PC-3 (cell line): ENCODE measurements around the gene HUNK. TPM values are rescaled to one million over a fixed set of nuclear protein-coding genes. Genes with fewer than 3 reads are reported as not detected.
A peak's percentile ranks its signal among the peaks of the same experiment; 100 is the strongest.

ENCODE experiments used
- ATAC-seq: fragments of 200-7000 bp; cut with Tn5 transposase; 2 replicates; pipeline ENCODE4 v1.9.1; 2020; ENCODE audit warnings: mild to moderate bottlenecking, moderate library complexity
- BruUV-seq: library from RNA; stranded (reverse); fragments of 400-500 nt; replicated peaks from 2 replicates; lab custom pipeline; 2021; lab: Mats Ljungman, UMichigan
- CTCF ChIA-PET: fragments of 300-600 bp; sonication (Branson Sonifier 250); formaldehyde crosslinking; loops from one replicate; lab custom pipeline; 2022; ENCODE audit warnings: antibody characterized with exemption; lab: Charles Lee
- POLR2A ChIA-PET: fragments of 300-600 bp; sonication (Branson Sonifier 250); formaldehyde crosslinking; loops from one replicate; lab custom pipeline; 2022; ENCODE audit warnings: antibody characterized with exemption; ENCODE audit not compliant: unreplicated experiment; lab: Charles Lee
- DNase-seq: peaks from one replicate; pipeline ENCODE4 v3.0.0-alpha.2; 2015
- H2AFZ ChIP-seq: fragments of 300-600 bp; sonication (generic); 2 replicates; pipeline ENCODE4 v1.6.0; 2016; ENCODE audit warnings: antibody characterized with exemption, low read length
- H3F3A ChIP-seq: fragments of 300-600 bp; sonication (generic); one replicate; pipeline ENCODE4 v1.6.0; 2017; ENCODE audit warnings: antibody characterized with exemption, low read length, control low read depth, mild to moderate bottlenecking; ENCODE audit not compliant: unreplicated experiment
- H3K27ac ChIP-seq: fragments of 300-600 bp; sonication (generic); 2 replicates; pipeline ENCODE4 v1.5.1; 2016; ENCODE audit warnings: mild to moderate bottlenecking, low read length
- H3K27me3 ChIP-seq: fragments of 300-600 bp; sonication (generic); 2 replicates; pipeline ENCODE4 v1.6.1; 2016; ENCODE audit warnings: low read length, mixed read lengths
- H3K36me3 ChIP-seq: fragments of 300-600 bp; sonication (generic); 2 replicates; pipeline ENCODE4 v1.6.1; 2016; ENCODE audit warnings: low read depth, mixed run types, low read length, mixed read lengths
- H3K4me1 ChIP-seq: fragments of 300-600 bp; sonication (generic); 2 replicates; pipeline ENCODE4 v1.5.1; 2016; ENCODE audit warnings: low read length; ENCODE audit not compliant: insufficient read depth
- H3K4me2 ChIP-seq: fragments of 300-600 bp; sonication (generic); 2 replicates; pipeline ENCODE4 v1.6.0; 2016; ENCODE audit warnings: low read length
- H3K4me3 ChIP-seq: fragments of 300-600 bp; sonication (generic); 2 replicates; pipeline ENCODE4 v1.5.1; 2016; ENCODE audit warnings: mild to moderate bottlenecking, low read length, mixed read lengths
- H3K79me2 ChIP-seq: fragments of 300-600 bp; sonication (generic); 2 replicates; pipeline ENCODE4 v1.6.1; 2017; ENCODE audit warnings: low read length, mixed read lengths
- H3K9ac ChIP-seq: fragments of 300-600 bp; sonication (generic); 2 replicates; pipeline ENCODE4 v1.6.0; 2016; ENCODE audit warnings: mild to moderate bottlenecking, low read length
- H3K9me2 ChIP-seq: fragments of 300-600 bp; sonication (generic); replicated peaks from 2 replicates; pipeline ENCODE4 v1.6.1; 2016; ENCODE audit warnings: mixed run types, low read length, mixed read lengths
- H3K9me3 ChIP-seq: fragments of 300-600 bp; sonication (generic); 2 replicates; pipeline ENCODE4 v1.6.1; 2016; ENCODE audit warnings: low read length, mixed read lengths
- H4K20me1 ChIP-seq: fragments of 300-600 bp; sonication (generic); 2 replicates; pipeline ENCODE4 v1.6.1; 2016; ENCODE audit warnings: low read length, mixed read lengths
- EZH2 ChIP-seq: fragments of 300-600 bp; sonication (generic); IDR thresholded peaks from one replicate; pipeline ENCODE4 v1.6.1; 2017; ENCODE audit warnings: antibody characterized with exemption, mild to moderate bottlenecking, low read length; ENCODE audit not compliant: unreplicated experiment
- EZH2phosphoT487 ChIP-seq: fragments of 300-600 bp; sonication (generic); IDR thresholded peaks from 2 replicates; pipeline ENCODE4 v1.6.1; 2018; ENCODE audit warnings: mild to moderate bottlenecking, antibody characterized with exemption, low read length, borderline replicate concordance
- intact Hi-C: fragments of 100-400 bp; cut with micrococcal nuclease; formaldehyde crosslinking; loops from 2 replicates; pipeline ENCODE4 v1.9.0; 2023
- total RNA-seq: library from RNA; depleted of rRNA; stranded (reverse); fragments of >200 nt; gene quantifications from 2 replicates; pipeline ENCODE4 v1.2.3, GENCODE V29; 2014
- TF ChIP-seq, protein P1 (sequence below): fragments of 300-600 bp; sonication (generic); conservative IDR thresholded peaks from 2 replicates; pipeline ENCODE4 v1.5.1; 2017; ENCODE audit warnings: antibody characterized with exemption, low read depth, mild to moderate bottlenecking, low read length

HUNK gene
- total RNA-seq, 1 experiment from 2014 or later = not detected

DNA sequence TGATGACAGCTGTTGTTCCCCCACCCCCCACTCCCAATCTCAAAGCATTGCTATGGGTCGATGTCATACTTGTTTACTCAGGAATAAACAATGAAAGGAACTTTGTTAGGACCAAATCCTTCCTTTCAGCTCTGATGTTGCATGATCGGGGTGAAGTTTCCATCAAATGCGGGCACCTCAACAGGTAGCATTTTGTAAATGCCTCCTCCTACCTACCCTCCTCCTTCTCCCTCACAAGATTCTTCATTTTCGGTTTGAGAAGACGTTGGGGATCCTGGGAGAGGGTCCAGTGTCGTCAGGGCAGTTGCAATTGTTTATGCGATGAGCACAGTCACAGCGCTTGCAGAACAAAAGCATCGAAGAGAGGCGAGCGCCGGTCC, 758 bp upstream of the HUNK start:
- TF ChIP-seq EZH2 (no peak), EZH2phosphoT487 (no peak)
- TF ChIP-seq, protein P1, sequence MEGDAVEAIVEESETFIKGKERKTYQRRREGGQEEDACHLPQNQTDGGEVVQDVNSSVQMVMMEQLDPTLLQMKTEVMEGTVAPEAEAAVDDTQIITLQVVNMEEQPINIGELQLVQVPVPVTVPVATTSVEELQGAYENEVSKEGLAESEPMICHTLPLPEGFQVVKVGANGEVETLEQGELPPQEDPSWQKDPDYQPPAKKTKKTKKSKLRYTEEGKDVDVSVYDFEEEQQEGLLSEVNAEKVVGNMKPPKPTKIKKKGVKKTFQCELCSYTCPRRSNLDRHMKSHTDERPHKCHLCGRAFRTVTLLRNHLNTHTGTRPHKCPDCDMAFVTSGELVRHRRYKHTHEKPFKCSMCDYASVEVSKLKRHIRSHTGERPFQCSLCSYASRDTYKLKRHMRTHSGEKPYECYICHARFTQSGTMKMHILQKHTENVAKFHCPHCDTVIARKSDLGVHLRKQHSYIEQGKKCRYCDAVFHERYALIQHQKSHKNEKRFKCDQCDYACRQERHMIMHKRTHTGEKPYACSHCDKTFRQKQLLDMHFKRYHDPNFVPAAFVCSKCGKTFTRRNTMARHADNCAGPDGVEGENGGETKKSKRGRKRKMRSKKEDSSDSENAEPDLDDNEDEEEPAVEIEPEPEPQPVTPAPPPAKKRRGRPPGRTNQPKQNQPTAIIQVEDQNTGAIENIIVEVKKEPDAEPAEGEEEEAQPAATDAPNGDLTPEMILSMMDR = no peak
- ChIA-PET CTCF (no interaction called here), POLR2A (interaction anchor here (0.5 kb wide), 1 partner anchor 140 kb away, joined by 3 read pairs; no protein-coding TSS in a partner anchor)
- ATAC-seq = no peak
- H2AFZ ChIP-seq = no peak overlapping the region
- H3K9me2 ChIP-seq = no peaks in the 10 kb centered on the region
- H4K20me1 ChIP-seq = no peaks in the 10 kb centered on the region
- no TSS peak for BruUV-seq
- no peak for DNase-seq
- H3K9me3 ChIP-seq = no peaks in the 10 kb centered on the region
- H3K4me3 ChIP-seq = no peak overlapping the region
- H3K4me1 ChIP-seq = no peaks in the 10 kb centered on the region
- peaks cover 77% of the 10 kb centered on the region for H3K27me3 ChIP-seq
- no peaks in the 10 kb centered on the region for H3K36me3 ChIP-seq
- no peaks in the 10 kb centered on the region for H3F3A ChIP-seq
- intact Hi-C loops = no loop called here
- H3K9ac ChIP-seq = no peak overlapping the region
- H3K79me2 ChIP-seq = no peaks in the 10 kb centered on the region
- no peak overlapping the region for H3K4me2 ChIP-seq
- no peak overlapping the region for H3K27ac ChIP-seq

DNA sequence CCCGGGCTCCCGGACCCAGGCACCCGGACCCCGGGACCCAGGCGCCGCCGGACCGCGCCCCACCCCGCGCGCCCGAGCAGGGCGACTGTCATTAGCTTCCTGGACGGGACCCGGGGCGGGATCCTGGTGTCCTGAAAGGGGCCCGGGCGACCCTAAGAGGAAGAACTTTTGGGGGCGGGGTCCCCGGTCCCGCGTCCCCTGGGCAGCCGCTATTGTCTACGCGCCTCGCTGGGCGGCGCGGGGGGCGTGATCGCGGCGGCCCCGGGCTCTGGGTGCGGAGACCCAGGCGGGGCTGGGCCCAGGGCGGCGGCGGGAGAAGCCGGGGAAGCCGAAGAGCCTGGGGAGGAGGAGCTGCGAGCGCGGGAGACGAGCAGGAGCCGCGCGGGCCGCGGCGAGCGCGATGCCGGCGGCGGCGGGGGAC, 465 bp downstream of the HUNK start:
- Histone ChIP-seq H3K27me3 (peaks cover 87% of the 10 kb centered on the region), H3K9ac (no peak overlapping the region), H3K4me1 (no peaks in the 10 kb centered on the region), H3K4me2 (peak overlapping the region; percentile 72; the same call in 1 of the 2 replicates), H3K27ac (no peak overlapping the region), H2AFZ (no peak overlapping the region), H3K9me2 (no peaks in the 10 kb centered on the region), H3K4me3 (peak overlapping the region; percentile 46; the same call in 1 of the 2 replicates), H4K20me1 (no peaks in the 10 kb centered on the region), H3K36me3 (no peaks in the 10 kb centered on the region), H3K79me2 (no peaks in the 10 kb centered on the region), H3F3A (no peaks in the 10 kb centered on the region), H3K9me3 (no peaks in the 10 kb centered on the region)
- ChIA-PET CTCF (no interaction called here), POLR2A (no interaction called here)
- TF ChIP-seq EZH2phosphoT487 = no peak
- intact Hi-C loops = no loop called here
- DNase-seq = no peak
- peak; percentile 7; the same call in 1 of the 2 replicates for ATAC-seq
- no TSS peak for BruUV-seq

DNA sequence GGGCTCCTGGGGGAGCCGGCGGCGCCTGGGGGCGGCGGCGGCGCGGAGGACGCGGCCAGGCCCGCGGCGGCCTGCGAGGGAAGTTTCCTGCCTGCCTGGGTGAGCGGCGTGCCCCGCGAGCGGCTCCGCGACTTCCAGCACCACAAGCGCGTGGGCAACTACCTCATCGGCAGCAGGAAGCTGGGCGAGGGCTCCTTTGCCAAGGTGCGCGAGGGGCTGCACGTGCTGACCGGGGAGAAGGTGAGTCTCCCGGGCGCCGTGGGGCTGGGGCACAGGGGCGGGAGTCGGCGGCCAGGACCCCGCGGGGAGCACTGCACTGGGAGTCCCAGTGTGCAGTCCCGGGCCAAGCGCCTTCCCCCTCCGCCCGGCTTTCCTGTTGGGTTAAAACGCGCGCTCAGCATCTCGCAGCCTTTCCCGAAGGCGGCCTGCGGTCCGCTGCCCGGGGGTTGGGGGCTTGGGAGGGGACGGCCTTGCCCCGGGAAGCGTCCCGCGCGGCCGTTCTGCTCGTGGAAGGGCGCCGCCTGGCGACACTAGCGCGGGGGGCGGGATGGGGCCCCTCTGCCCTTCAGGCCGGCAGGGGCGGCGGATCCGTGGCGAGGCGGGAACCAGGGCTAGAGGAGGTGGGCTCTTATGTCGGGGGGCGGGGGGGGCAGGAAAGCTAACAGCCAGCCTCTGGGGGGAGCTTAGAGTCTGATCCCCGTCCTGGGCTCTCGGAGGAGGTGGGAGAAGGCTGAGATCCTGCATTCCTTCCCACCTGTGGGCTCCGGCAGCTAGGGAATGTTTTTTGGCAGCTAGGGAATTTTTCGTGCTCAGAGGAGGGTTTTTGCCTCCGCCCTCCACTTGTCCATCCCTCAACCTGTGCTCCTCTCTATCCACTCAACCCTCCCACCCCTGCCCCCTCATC, 1.1 kb downstream of the HUNK start:
- H3K36me3 ChIP-seq = no peaks in the 10 kb centered on the region
- DNase-seq (peak; percentile 16), ATAC-seq (peak; percentile 12; the same call in 1 of the 2 replicates)
- no peaks in the 10 kb centered on the region for H3K79me2 ChIP-seq
- no peak overlapping the region for H3K27ac ChIP-seq
- H2AFZ ChIP-seq = no peak overlapping the region
- no TSS peak for BruUV-seq
- intact Hi-C loops = no loop called here
- POLR2A ChIA-PET = no interaction called here
- no peaks in the 10 kb centered on the region for H3K9me2 ChIP-seq
- no peak overlapping the region for H3K4me3 ChIP-seq
- H3F3A ChIP-seq = no peaks in the 10 kb centered on the region
- CTCF ChIA-PET = no interaction called here
- peaks cover 94% of the 10 kb centered on the region for H3K27me3 ChIP-seq
- H4K20me1 ChIP-seq = no peaks in the 10 kb centered on the region
- H3K9me3 ChIP-seq = no peaks in the 10 kb centered on the region
- TF ChIP-seq EZH2 (peak; percentile 54), EZH2phosphoT487 (no peak; the same call in 1 of the 2 replicates)
- TF ChIP-seq, protein P1 = peak; percentile 50; the same call in 1 of the 2 replicates
- no peak overlapping the region for H3K4me2 ChIP-seq
- H3K4me1 ChIP-seq = no peaks in the 10 kb centered on the region
- no peak overlapping the region for H3K9ac ChIP-seq
